Duodenal mucosa (tissue), 2 donors: ENCODE data around the gene ABCC10.
A peak's percentile ranks its signal among the peaks of the same experiment; 100 is the strongest.

Experiments
- H3K27ac ChIP-seq: one replicate; pipeline ENCODE4 v1.7.0; 2013; ENCODE audit warnings: low read depth, low read length
- H3K27me3 ChIP-seq, 2 donors: one replicate each; pipeline ENCODE4 v1.7.0; 2013; ENCODE audit warnings: low read length in 2 of 2, control low read depth in 1 of 2; ENCODE audit not compliant: insufficient read depth in 2 of 2, control insufficient read depth in 1 of 2
- H3K36me3 ChIP-seq, 2 donors: one replicate each; pipeline ENCODE4 v1.7.0; 2013; ENCODE audit warnings: low read length in 2 of 2, control low read depth in 1 of 2; ENCODE audit not compliant: insufficient read depth in 2 of 2, control insufficient read depth in 1 of 2
- H3K4me1 ChIP-seq, 2 donors: one replicate each; pipeline ENCODE4 v1.7.0; 2013; ENCODE audit warnings: low read length in 2 of 2, control low read depth in 1 of 2; ENCODE audit not compliant: insufficient read depth in 2 of 2, control insufficient read depth in 1 of 2
- H3K4me3 ChIP-seq, 2 donors: one replicate each; pipeline ENCODE4 v1.7.0; 2013; ENCODE audit warnings: low read length in 2 of 2, low read depth in 1 of 2
- H3K9ac ChIP-seq, 2 donors: one replicate each; pipeline ENCODE4 v1.7.0; 2013; ENCODE audit warnings: low read length in 2 of 2, low read depth in 1 of 2
- H3K9me3 ChIP-seq, 2 donors: one replicate each; pipeline ENCODE4 v1.7.0; 2013; ENCODE audit warnings: low read length in 2 of 2, control low read depth in 1 of 2; ENCODE audit not compliant: control insufficient read depth in 1 of 2

ABCC10 gene

GRCh38 chr6:43426928-43427405, 374 bp upstream of the ABCC10 start:
- peak overlapping the region; percentile 91 to 99 for H3K9ac ChIP-seq
- H3K27ac ChIP-seq, result peak overlapping the region; percentile 91
- H3K36me3 ChIP-seq, result peaks cover 3% of the 10 kb centered on the region in 2 donors
- H3K9me3 ChIP-seq, result no peaks in the 10 kb centered on the region
- H3K4me3 ChIP-seq, result peak overlapping the region; percentile 90 to 93
- H3K4me1 ChIP-seq, result peaks cover 11 to 23% of the 10 kb centered on the region in 2 donors
- no peaks in the 10 kb centered on the region for H3K27me3 ChIP-seq

GRCh38 chr6:43428112-43428570, 800 bp downstream of the ABCC10 start:
- Histone ChIP-seq H3K4me1 (peaks cover 11 to 20% of the 10 kb centered on the region in 2 donors), H3K27ac (peak overlapping the region; percentile 91), H3K9me3 (no peaks in the 10 kb centered on the region), H3K27me3 (no peaks in the 10 kb centered on the region), H3K4me3 (peak overlapping the region; percentile 90 to 93), H3K9ac (peak overlapping the region; percentile 91 to 99), H3K36me3 (peaks cover 9 to 15% of the 10 kb centered on the region in 2 donors)

GRCh38 chr6:43428874-43429273, 1.5 kb downstream of the ABCC10 start:
- Histone ChIP-seq H3K27ac (no peak overlapping the region), H3K9me3 (no peaks in the 10 kb centered on the region), H3K9ac (peak overlapping the region; percentile 91 to 99), H3K4me1 (peaks cover 11 to 20% of the 10 kb centered on the region in 2 donors), H3K4me3 (peak overlapping the region; percentile 90 to 93), H3K27me3 (no peaks in the 10 kb centered on the region), H3K36me3 (peaks cover 16 to 21% of the 10 kb centered on the region in 2 donors)

- no peaks in the 10 kb centered on the region for H3K9me3 ChIP-seq
- no peak overlapping the region for H3K27ac ChIP-seq
- no peak overlapping the region for H3K4me3 ChIP-seq
- H3K27me3 ChIP-seq, result no peaks in the 10 kb centered on the region
- H3K36me3 ChIP-seq, result peaks cover 16 to 27% of the 10 kb centered on the region in 2 donors
- no peak overlapping the region for H3K9ac ChIP-seq
- peaks cover 30 to 38% of the 10 kb centered on the region in 2 donors for H3K4me1 ChIP-seq
Observed at GRCh38 chr6:43432009-43432945, 4.9 kb downstream of the ABCC10 start.

- no peaks in the 10 kb centered on the region for H3K9me3 ChIP-seq
- peaks cover 16 to 33% of the 10 kb centered on the region in 2 donors for H3K36me3 ChIP-seq
Observed at GRCh38 chr6:43433148-43433547, 5.8 kb downstream of the ABCC10 start.

GRCh38 chr6:43434001-43434840, 6.9 kb downstream of the ABCC10 start:
- Histone ChIP-seq H3K9me3 (no peaks in the 10 kb centered on the region), H3K4me1 (peaks cover 22 to 28% of the 10 kb centered on the region in 2 donors), H3K27me3 (no peaks in the 10 kb centered on the region), H3K4me3 (no peak overlapping the region), H3K9ac (no peak overlapping the region), H3K36me3 (peaks cover 16 to 42% of the 10 kb centered on the region in 2 donors), H3K27ac (no peak overlapping the region)

More at GRCh38 chr6:43433148-43433547, 5.8 kb downstream of the ABCC10 start:
- H3K9ac ChIP-seq, result no peak overlapping the region
- H3K27me3 ChIP-seq, result no peaks in the 10 kb centered on the region
- H3K27ac ChIP-seq, result no peak overlapping the region
- no peak overlapping the region for H3K4me3 ChIP-seq
- peaks cover 32 to 39% of the 10 kb centered on the region in 2 donors for H3K4me1 ChIP-seq

GRCh38 chr6:43434943-43435342, 7.6 kb downstream of the ABCC10 start:
- Histone ChIP-seq H3K9me3 (no peaks in the 10 kb centered on the region), H3K4me1 (peaks cover 22 to 26% of the 10 kb centered on the region in 2 donors), H3K36me3 (peaks cover 16 to 42% of the 10 kb centered on the region in 2 donors), H3K4me3 (no peak overlapping the region), H3K27ac (no peak overlapping the region), H3K27me3 (no peaks in the 10 kb centered on the region), H3K9ac (no peak overlapping the region)

- Histone ChIP-seq H3K27ac (no peak overlapping the region), H3K36me3 (peaks cover 16 to 45% of the 10 kb centered on the region in 2 donors)
Observed at GRCh38 chr6:43435682-43436437, 8.5 kb downstream of the ABCC10 start.

GRCh38 chr6:43436577-43437282, 9.4 kb downstream of the ABCC10 start:
- H3K9me3 ChIP-seq, result no peaks in the 10 kb centered on the region

More at GRCh38 chr6:43435682-43436437, 8.5 kb downstream of the ABCC10 start:
- peak overlapping the region in 1 of 2 donors; percentile 18 for H3K4me3 ChIP-seq
- H3K27me3 ChIP-seq, result no peaks in the 10 kb centered on the region
- peaks cover 22 to 26% of the 10 kb centered on the region in 2 donors for H3K4me1 ChIP-seq
- H3K9ac ChIP-seq, result no peak overlapping the region
- no peaks in the 10 kb centered on the region for H3K9me3 ChIP-seq

More at GRCh38 chr6:43436577-43437282, 9.4 kb downstream of the ABCC10 start:
- Histone ChIP-seq H3K4me3 (peak overlapping the region in 1 of 2 donors; percentile 18), H3K9ac (peak overlapping the region in 1 of 2 donors; percentile 25), H3K27ac (no peak overlapping the region), H3K36me3 (peaks cover 20 to 49% of the 10 kb centered on the region in 2 donors), H3K4me1 (peaks cover 22 to 26% of the 10 kb centered on the region in 2 donors), H3K27me3 (no peaks in the 10 kb centered on the region)
